Stimulated activated memory B cell treated with anti-CD40 and anti-IgM and Interleukin-4, amounts not matched to agents 10 μg/mL and 1 μg/mL and 100 μg/mL, for 72 hours (primary cell): ENCODE measurements around the gene MATN3.

Experiments used
- ATAC-seq: fragments of 150-1000 bp; cut with Tn5 transposase; 2 replicates; pipeline ENCODE4 v1.10.0; 2021
- H3K27ac Mint-ChIP-seq: one replicate; pipeline ENCODE4 v1.8.0; 2022; ENCODE audit warnings: mild to moderate bottlenecking, mixed read lengths
- H3K27me3 Mint-ChIP-seq: one replicate; pipeline ENCODE4 v1.8.0; 2022; ENCODE audit warnings: mixed read lengths
- H3K36me3 Mint-ChIP-seq: one replicate; pipeline ENCODE4 v1.8.0; 2022; ENCODE audit warnings: mixed read lengths
- H3K4me1 Mint-ChIP-seq: one replicate; pipeline ENCODE4 v1.8.0; 2022; ENCODE audit warnings: mixed read lengths
- H3K4me3 Mint-ChIP-seq: one replicate; pipeline ENCODE4 v1.8.0; 2022; ENCODE audit warnings: mild to moderate bottlenecking, moderate library complexity, mixed read lengths
- H3K9me3 Mint-ChIP-seq: one replicate; pipeline ENCODE4 v1.8.0; 2022; ENCODE audit warnings: mixed read lengths

The MATN3 gene

GRCh38 chr2:19990416-19990728, 22.1 kb downstream of the MATN3 start:
- H3K27me3 Mint-ChIP-seq = peaks cover 10% of the 10 kb centered on the region
- H3K4me3 Mint-ChIP-seq = peak overlapping the region; percentile 93
- H3K27ac Mint-ChIP-seq = peak overlapping the region; percentile 82
- peaks cover 24% of the 10 kb centered on the region for H3K4me1 Mint-ChIP-seq
- no peaks in the 10 kb centered on the region for H3K9me3 Mint-ChIP-seq
- ATAC-seq = no peak
- peaks cover 12% of the 10 kb centered on the region for H3K36me3 Mint-ChIP-seq

- Mint-ChIP-seq H3K36me3 (peaks cover 12% of the 10 kb centered on the region), H3K9me3 (no peaks in the 10 kb centered on the region), H3K4me3 (peak within 1 kb of the TSS; percentile 93), H3K27ac (peak within 1 kb of the TSS; percentile 82), H3K27me3 (peaks cover 10% of the 10 kb centered on the region), H3K4me1 (peaks cover 24% of the 10 kb centered on the region)
- ATAC-seq = peak; percentile 96
Observed at GRCh38 chr2:19989667-19990415, 22.6 kb downstream of the MATN3 start, which contains the start of gene WDR35. TSS of gene WDR35 (minus strand) at chr2:19990105. CDS start at chr2:19990015, 90 bp downstream.

GRCh38 chr2:19989342-19989666, 23.2 kb downstream of the MATN3 start:
- Mint-ChIP-seq H3K4me1 (peaks cover 24% of the 10 kb centered on the region), H3K9me3 (no peaks in the 10 kb centered on the region), H3K4me3 (peak overlapping the region; percentile 93), H3K27me3 (peaks cover 10% of the 10 kb centered on the region), H3K36me3 (peaks cover 12% of the 10 kb centered on the region), H3K27ac (peak overlapping the region; percentile 82)
- no peak for ATAC-seq

DNA sequence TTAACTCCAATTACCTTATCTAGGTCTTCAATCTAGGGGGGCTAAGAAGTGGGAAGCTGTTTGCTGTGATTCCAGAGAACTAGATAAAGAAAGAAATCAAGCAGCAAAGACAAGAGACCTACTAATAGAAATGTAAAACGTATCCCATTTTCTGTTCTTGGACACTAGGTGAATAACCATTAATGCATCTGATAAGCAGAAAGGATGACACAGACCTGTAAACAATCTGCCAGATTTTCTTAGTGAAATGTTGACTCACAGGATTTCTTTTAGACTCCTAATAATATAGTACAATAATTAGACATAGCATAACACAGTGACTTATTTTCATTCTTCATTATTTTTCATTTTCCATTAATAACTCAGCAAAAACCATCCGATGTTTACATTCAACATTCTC, 23.9 kb downstream of the MATN3 start:
- Mint-ChIP-seq H3K36me3 (peaks cover 12% of the 10 kb centered on the region), H3K4me1 (peaks cover 24% of the 10 kb centered on the region), H3K27me3 (peaks cover 10% of the 10 kb centered on the region), H3K27ac (peak overlapping the region; percentile 30), H3K4me3 (no peak overlapping the region), H3K9me3 (no peaks in the 10 kb centered on the region)
- ATAC-seq = no peak

GRCh38 chr2:19987936-19988335, 24.5 kb downstream of the MATN3 start:
- Mint-ChIP-seq H3K4me1 (peaks cover 24% of the 10 kb centered on the region), H3K27me3 (peaks cover 10% of the 10 kb centered on the region), H3K9me3 (no peaks in the 10 kb centered on the region), H3K27ac (peak overlapping the region; percentile 30), H3K4me3 (no peak overlapping the region), H3K36me3 (peaks cover 12% of the 10 kb centered on the region)
- peak; percentile 73 for ATAC-seq

GRCh38 chr2:19982268-19982667, 30.2 kb downstream of the MATN3 start:
- ATAC-seq = no peak
- H3K4me3 Mint-ChIP-seq = no peak overlapping the region
- no peaks in the 10 kb centered on the region for H3K27me3 Mint-ChIP-seq
- no peaks in the 10 kb centered on the region for H3K4me1 Mint-ChIP-seq
- H3K36me3 Mint-ChIP-seq = peaks cover 33% of the 10 kb centered on the region
- no peak overlapping the region for H3K27ac Mint-ChIP-seq
- no peaks in the 10 kb centered on the region for H3K9me3 Mint-ChIP-seq

DNA sequence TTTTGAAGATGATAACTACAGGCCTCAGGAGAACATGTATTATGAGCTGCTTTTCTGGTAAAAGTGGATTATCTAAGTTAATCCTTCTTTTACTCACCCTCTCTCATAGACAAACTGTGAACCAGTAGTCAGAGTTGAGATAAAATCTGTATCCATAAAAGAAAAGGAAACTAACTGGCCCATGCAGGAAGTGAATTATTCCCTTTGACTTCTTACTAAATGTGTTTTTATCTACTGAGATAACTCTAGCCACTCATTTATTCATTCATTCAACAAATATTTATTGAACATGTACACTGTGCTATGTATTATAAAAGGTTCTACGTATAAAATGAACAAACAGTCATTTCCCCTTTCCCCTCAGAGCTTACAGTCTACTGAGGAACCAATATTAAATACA, 32.5 kb downstream of the MATN3 start:
- H3K27ac Mint-ChIP-seq = no peak overlapping the region

DNA sequence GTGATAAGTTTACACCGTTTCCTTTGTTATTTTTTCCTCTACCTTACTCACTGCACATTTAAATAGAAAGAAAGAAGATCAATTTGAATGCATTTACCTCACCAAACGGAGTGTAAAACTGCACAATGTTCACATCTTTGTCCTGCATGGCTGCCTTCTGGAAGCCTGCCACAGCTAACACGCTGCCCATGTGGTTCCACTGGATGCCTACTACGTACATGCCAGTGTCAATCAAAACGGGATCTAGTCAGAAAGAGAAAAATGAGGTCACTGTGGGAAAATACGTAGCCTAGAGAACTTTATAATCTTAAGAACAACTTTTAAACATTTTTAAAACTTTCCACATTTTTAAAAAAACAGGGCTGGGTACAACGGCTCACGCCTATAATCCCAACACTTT, 39.0 kb downstream of the MATN3 start:
- Mint-ChIP-seq H3K9me3 (no peaks in the 10 kb centered on the region), H3K27ac (no peak overlapping the region), H3K4me1 (no peaks in the 10 kb centered on the region), H3K36me3 (peaks cover 27% of the 10 kb centered on the region), H3K4me3 (no peak overlapping the region), H3K27me3 (no peaks in the 10 kb centered on the region)
- no peak for ATAC-seq

More for the DNA sequence above, 32.5 kb downstream of the MATN3 start:
- Mint-ChIP-seq H3K27me3 (no peaks in the 10 kb centered on the region), H3K36me3 (peaks cover 20% of the 10 kb centered on the region), H3K4me1 (no peaks in the 10 kb centered on the region), H3K9me3 (no peaks in the 10 kb centered on the region), H3K4me3 (no peak overlapping the region)
- ATAC-seq = no peak

DNA sequence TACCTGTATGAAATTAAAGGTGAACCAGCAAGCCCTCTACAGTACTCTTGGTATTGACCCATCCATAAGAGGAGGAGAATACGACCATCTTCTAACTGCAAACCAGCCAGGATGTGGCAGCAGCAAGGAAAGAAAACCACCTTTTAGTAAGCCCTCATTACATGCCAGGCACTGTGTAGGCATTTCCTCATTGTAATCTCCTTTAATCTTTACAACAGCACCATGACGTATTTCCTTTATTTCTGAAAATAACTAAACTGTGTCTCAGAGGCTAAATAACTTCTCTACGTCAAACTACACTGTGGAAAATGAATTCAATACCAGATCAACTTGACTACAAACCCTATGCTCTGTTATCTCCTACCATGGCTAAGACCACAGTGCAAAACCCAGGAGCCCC, 40.8 kb downstream of the MATN3 start:
- H3K4me3 Mint-ChIP-seq = no peak overlapping the region
- no peak overlapping the region for H3K27ac Mint-ChIP-seq
- ATAC-seq = no peak
- peaks cover 36% of the 10 kb centered on the region for H3K36me3 Mint-ChIP-seq
- no peaks in the 10 kb centered on the region for H3K9me3 Mint-ChIP-seq
- H3K27me3 Mint-ChIP-seq = no peaks in the 10 kb centered on the region
- H3K4me1 Mint-ChIP-seq = no peaks in the 10 kb centered on the region

DNA sequence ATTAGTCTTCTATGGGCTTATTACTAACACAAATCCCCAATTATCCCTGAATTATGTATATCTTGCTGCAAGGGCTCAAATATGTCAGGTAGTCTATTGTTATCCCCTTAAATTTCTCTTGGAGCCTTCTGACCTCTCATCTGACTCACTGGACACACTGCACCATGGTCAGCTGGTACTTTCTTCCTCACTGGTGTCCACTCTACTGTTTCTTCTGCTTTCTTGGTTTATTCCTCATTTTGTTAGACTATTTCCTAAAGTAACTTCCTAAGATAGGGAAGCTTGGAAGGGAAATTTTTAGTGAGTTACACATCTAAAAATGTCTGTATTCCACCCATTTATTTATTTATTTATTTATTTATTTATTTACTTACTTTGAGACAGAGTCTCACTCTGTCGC, 49.1 kb downstream of the MATN3 start:
- no peaks in the 10 kb centered on the region for H3K9me3 Mint-ChIP-seq
- no peaks in the 10 kb centered on the region for H3K4me1 Mint-ChIP-seq
- no peak overlapping the region for H3K4me3 Mint-ChIP-seq
- no peak overlapping the region for H3K27ac Mint-ChIP-seq
- no peaks in the 10 kb centered on the region for H3K27me3 Mint-ChIP-seq
- no peak for ATAC-seq
- H3K36me3 Mint-ChIP-seq = peaks cover 45% of the 10 kb centered on the region

DNA sequence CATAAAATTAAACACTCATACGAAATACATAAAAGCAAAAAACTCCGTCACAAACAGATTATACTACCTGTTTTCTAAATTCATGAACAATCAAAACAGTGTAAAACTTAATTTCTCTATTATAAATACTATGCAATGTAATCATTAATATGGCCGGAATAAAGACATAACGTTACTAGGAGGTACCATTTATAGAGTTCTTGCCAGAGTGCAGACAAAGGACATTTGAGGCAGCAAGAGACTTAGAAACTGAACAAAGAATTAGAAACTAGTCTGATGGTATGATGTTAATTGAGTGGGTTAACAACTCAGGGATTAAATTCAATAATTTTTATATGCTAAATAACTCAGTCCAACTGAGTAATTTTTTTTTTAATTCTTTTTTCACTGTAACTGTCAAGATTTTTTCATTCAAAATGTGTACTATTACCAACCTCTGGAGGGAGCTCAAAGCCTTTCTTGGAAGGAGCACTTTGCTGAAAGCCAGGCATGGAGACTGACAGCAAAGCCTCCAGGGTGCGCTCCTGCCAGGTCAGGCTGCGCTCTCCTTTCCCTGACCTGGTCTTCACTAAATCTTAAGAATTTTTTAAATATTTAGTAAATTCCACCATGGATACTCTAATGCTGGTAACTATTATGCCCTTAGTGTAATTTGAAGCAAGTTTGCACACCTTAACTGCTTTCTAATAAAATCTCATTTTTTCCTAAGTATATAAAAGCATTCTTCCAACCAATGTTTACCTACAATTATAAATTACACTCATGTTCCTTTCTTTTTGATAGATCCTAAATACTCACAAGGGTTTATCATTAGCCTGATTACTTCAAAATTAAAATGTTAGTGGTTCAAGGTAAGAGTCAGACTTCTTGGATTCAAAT, 56.7 kb downstream of the MATN3 start:
- peak; percentile 69 for ATAC-seq
- Mint-ChIP-seq H3K4me1 (no peaks in the 10 kb centered on the region), H3K4me3 (no peak overlapping the region), H3K27ac (no peak overlapping the region), H3K27me3 (no peaks in the 10 kb centered on the region), H3K36me3 (peaks cover 10% of the 10 kb centered on the region), H3K9me3 (no peaks in the 10 kb centered on the region)

- H3K36me3 Mint-ChIP-seq = peaks cover 45% of the 10 kb centered on the region
- no peaks in the 10 kb centered on the region for H3K9me3 Mint-ChIP-seq
- H3K27ac Mint-ChIP-seq = no peak overlapping the region
Observed at GRCh38 chr2:19949071-19949470, 63.4 kb downstream of the MATN3 start.

GRCh38 chr2:19947184-19947940, 65.1 kb downstream of the MATN3 start:
- Mint-ChIP-seq H3K4me3 (no peak overlapping the region), H3K27ac (no peak overlapping the region), H3K36me3 (peaks cover 42% of the 10 kb centered on the region), H3K4me1 (no peaks in the 10 kb centered on the region), H3K9me3 (no peaks in the 10 kb centered on the region), H3K27me3 (no peaks in the 10 kb centered on the region)
- ATAC-seq = no peak

More at GRCh38 chr2:19949071-19949470, 63.4 kb downstream of the MATN3 start:
- no peak for ATAC-seq
- no peak overlapping the region for H3K4me3 Mint-ChIP-seq
- no peaks in the 10 kb centered on the region for H3K27me3 Mint-ChIP-seq
- no peaks in the 10 kb centered on the region for H3K4me1 Mint-ChIP-seq

DNA sequence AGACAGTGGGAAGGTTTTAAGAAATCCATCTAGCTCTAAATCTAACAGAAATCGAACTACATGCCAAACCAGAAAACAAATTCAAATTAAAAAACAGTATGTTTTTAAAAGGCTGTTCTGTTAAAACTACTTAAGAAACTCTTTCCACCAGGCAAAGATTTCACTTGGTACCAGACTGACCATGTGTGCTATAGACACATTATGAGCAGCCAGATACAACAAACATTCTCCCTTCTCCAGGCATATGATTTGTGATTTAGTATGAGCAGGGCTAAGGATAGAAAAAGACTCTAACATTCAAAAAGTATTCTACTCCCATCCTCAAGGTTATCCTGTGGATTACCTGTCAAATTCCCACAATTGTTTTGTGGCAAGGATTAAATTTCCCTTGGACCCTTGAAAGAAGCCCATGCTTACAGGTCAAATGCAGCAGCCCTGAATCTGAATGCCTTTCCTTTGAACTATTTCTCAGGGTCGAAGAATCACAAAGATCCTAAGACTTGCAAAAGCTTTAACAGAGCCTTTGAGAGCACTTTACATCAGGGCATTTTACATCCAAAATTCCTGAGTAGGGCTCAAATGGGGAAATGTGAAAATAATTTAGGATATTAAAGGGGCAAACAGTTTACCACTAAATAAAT, 68.1 kb downstream of the MATN3 start:
- Mint-ChIP-seq H3K36me3 (peaks cover 36% of the 10 kb centered on the region), H3K4me3 (no peak overlapping the region), H3K9me3 (no peaks in the 10 kb centered on the region), H3K4me1 (no peaks in the 10 kb centered on the region), H3K27ac (no peak overlapping the region), H3K27me3 (no peaks in the 10 kb centered on the region)
- ATAC-seq = no peak

DNA sequence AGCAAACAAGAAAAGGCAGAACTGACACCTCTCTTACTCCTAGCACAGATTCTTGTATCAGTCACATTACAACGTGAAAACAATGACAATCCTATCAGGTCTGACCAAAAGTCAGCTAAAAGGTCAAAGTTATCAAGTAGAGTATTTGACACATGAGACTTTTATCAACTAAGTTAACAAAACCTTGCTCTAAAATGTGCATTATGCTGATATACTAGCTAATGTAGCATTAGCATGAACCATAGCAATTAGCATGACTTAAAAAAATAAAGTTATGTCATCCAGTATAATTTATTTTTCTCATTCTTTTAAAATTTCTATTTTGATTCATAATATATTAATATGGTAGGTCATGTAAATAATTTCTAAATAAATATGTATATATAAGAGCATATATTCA, 69.3 kb downstream of the MATN3 start:
- Mint-ChIP-seq H3K4me1 (no peaks in the 10 kb centered on the region), H3K4me3 (no peak overlapping the region)
- no peak for ATAC-seq

More for the DNA sequence above, 69.3 kb downstream of the MATN3 start:
- peaks cover 25% of the 10 kb centered on the region for H3K36me3 Mint-ChIP-seq
- H3K9me3 Mint-ChIP-seq = no peaks in the 10 kb centered on the region
- no peaks in the 10 kb centered on the region for H3K27me3 Mint-ChIP-seq
- H3K27ac Mint-ChIP-seq = no peak overlapping the region
